BE2C (cell line): Measurements from ENCODE around the gene PGAP6.
"Not testable (repeated sequence)": the region's sequence is repeated elsewhere in the genome, so short reads cannot be mapped to it uniquely, and the experiment has no call there.

Source experiments
- DNase-seq: peaks from one replicate; pipeline ENCODE4 v3.0.0-alpha.2; 2020
- H3K27me3 ChIP-seq: fragments of 250-450 bp; sonication (Bioruptor Pico); 2 replicates; pipeline ENCODE4 v1.5.1; 2020; ENCODE audit warnings: mild to moderate bottlenecking
- H3K36me3 ChIP-seq: fragments of 250-450 bp; sonication (Bioruptor Pico); 2 replicates; pipeline ENCODE4 v1.5.1; 2020; ENCODE audit warnings: mild to moderate bottlenecking
- H3K4me1 ChIP-seq: fragments of 250-450 bp; sonication (Bioruptor Pico); 2 replicates; pipeline ENCODE4 v1.5.1; 2020
- H3K4me3 ChIP-seq: 2 replicates; pipeline ENCODE4 v1.5.1; 2011; ENCODE audit warnings: low read depth, low read length
- H3K9me3 ChIP-seq: fragments of 250-450 bp; sonication (Bioruptor Pico); 2 replicates; pipeline ENCODE4 v1.5.1; 2020
- TF ChIP-seq, protein P1 (sequence below): IDR thresholded peaks from 2 replicates; pipeline ENCODE4 v1.5.1; 2012; ENCODE audit warnings: mild to moderate bottlenecking, low read depth, low read length

The PGAP6 gene

GRCh38 chr16:363110-363765 lies 18.5 kb downstream of the PGAP6 start:
- TF ChIP-seq, protein P1, sequence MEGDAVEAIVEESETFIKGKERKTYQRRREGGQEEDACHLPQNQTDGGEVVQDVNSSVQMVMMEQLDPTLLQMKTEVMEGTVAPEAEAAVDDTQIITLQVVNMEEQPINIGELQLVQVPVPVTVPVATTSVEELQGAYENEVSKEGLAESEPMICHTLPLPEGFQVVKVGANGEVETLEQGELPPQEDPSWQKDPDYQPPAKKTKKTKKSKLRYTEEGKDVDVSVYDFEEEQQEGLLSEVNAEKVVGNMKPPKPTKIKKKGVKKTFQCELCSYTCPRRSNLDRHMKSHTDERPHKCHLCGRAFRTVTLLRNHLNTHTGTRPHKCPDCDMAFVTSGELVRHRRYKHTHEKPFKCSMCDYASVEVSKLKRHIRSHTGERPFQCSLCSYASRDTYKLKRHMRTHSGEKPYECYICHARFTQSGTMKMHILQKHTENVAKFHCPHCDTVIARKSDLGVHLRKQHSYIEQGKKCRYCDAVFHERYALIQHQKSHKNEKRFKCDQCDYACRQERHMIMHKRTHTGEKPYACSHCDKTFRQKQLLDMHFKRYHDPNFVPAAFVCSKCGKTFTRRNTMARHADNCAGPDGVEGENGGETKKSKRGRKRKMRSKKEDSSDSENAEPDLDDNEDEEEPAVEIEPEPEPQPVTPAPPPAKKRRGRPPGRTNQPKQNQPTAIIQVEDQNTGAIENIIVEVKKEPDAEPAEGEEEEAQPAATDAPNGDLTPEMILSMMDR: no peak
- no peak overlapping the region for H3K4me3 ChIP-seq
- H3K4me1 ChIP-seq: no peaks in the 10 kb centered on the region; the same call in 1 of the 2 replicates
- peaks cover 10% of the 10 kb centered on the region for H3K27me3 ChIP-seq
- H3K36me3 ChIP-seq: peaks cover 9% of the 10 kb centered on the region
- H3K9me3 ChIP-seq: no peaks in the 10 kb centered on the region
- no peak for DNase-seq

DNA sequence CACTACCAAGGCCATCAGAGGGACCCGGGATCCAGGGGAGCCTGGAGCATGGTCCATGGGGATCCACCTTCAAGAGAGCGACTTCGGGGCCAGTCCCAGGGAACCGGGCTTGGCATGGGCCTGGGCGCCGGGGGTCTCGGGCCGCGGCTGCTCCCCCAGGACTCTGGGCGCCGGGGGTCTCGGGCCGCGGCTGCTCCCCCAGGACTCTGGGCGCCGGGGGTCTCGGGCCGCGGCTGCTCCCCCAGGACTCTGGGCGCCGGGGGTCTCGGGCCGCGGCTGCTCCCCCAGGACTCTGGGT lies 19.1 kb downstream of the PGAP6 start:
- not testable (repeated sequence) for H3K4me1 ChIP-seq, H3K9me3 ChIP-seq, DNase-seq, H3K36me3 ChIP-seq, H3K4me3 ChIP-seq
- peaks cover 10% of the 10 kb centered on the region for H3K27me3 ChIP-seq

GRCh38 chr16:361872-362701 lies 19.7 kb downstream of the PGAP6 start:
- peak; percentile 90 for DNase-seq

DNA sequence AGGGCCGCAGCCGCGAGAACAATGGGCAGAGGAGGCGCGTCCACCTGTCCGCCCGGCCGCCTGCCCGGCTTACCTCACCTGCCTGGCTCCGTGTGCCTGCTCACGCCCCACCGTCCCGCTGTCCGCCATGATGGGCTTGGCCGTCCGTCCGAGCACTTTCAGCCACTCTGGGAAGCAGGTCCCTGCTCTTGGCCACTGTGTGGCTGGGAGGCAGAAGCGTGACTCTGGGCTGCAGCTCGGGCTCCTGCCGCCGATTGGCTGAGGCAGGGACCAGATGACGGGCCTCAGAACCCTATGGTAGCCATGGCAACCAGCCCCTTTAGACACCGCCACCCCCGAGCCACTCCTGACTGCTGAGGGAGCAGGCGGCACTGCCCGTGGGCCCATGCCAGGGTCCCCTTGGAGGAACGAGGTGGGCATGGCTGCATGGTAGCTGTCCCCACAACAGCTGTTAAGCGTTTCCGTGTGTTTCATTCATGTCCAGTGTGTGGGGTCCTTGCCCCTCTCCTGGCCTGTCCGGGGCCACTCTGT lies 20.4 kb downstream of the PGAP6 start:
- no peaks in the 10 kb centered on the region for H3K9me3 ChIP-seq
- H3K27me3 ChIP-seq: peaks cover 10% of the 10 kb centered on the region
- no peaks in the 10 kb centered on the region; the same call in 1 of the 2 replicates for H3K36me3 ChIP-seq
- no peak for DNase-seq
- no peaks in the 10 kb centered on the region; the same call in 1 of the 2 replicates for H3K4me1 ChIP-seq
- H3K4me3 ChIP-seq: no peak overlapping the region
- TF ChIP-seq, protein P1: no peak

More at GRCh38 chr16:361872-362701, 19.7 kb downstream of the PGAP6 start:
- Histone ChIP-seq H3K27me3 (peaks cover 10% of the 10 kb centered on the region), H3K4me1 (no peaks in the 10 kb centered on the region; the same call in 1 of the 2 replicates), H3K4me3 (no peak overlapping the region), H3K9me3 (no peaks in the 10 kb centered on the region), H3K36me3 (peaks cover under 1% of the 10 kb centered on the region)
- TF ChIP-seq, protein P1: peak; percentile 90

DNA sequence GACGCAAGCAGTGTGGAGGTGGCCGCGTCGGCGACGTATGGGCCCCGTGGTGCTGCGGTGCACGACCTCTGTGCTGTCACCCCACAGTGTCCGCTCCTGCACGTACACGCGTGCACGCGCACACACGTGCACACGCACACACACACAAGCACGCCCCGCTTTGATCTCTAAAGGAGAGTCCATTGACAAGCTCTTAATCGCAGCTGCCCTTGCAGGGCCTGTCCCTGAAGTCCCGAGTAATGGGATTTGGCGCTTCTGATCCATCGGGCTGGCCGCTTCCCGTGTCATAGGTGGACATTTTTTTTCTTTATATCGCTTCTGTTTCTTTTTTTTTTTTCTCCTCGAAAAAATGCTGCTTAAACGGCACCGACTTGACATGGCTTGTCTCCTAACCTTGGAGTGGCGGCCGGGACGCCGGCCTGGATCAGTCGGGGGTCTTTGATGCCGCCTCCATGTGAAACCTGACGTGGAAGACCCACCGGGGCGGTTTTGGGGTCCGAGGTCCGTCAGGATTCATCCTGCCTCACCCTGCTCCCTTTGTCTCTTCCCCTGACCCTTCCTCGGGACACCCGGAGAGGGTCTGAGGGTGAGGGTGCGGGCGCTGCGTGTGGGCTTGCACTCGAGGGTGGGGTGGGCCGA lies 21.0 kb downstream of the PGAP6 start:
- H3K27me3 ChIP-seq: peaks cover 10% of the 10 kb centered on the region
- no peaks in the 10 kb centered on the region for H3K36me3 ChIP-seq
- no peaks in the 10 kb centered on the region; the same call in 1 of the 2 replicates for H3K4me1 ChIP-seq
- H3K4me3 ChIP-seq: no peak overlapping the region
- TF ChIP-seq, protein P1: no peak
- no peaks in the 10 kb centered on the region for H3K9me3 ChIP-seq
- no peak for DNase-seq

GRCh38 chr16:359871-360697 lies 21.7 kb downstream of the PGAP6 start:
- Histone ChIP-seq H3K27me3 (peaks cover 10% of the 10 kb centered on the region), H3K4me3 (no peak overlapping the region), H3K36me3 (no peaks in the 10 kb centered on the region), H3K4me1 (no peaks in the 10 kb centered on the region; the same call in 1 of the 2 replicates), H3K9me3 (no peaks in the 10 kb centered on the region)
- DNase-seq: no peak
- TF ChIP-seq, protein P1: no peak
